GM12873 (cell line): ENCODE measurements around the gene PGAP3.

ENCODE experiments used
- CTCF ChIP-seq: IDR thresholded peaks from 2 replicates; pipeline ENCODE4 v1.5.1; 2012; ENCODE audit warnings: low read depth, mild to moderate bottlenecking, moderate library complexity, low read length, control low read depth; ENCODE audit not compliant: insufficient read depth; ENCODE audit errors: missing control alignments

PGAP3 gene

GRCh38 chr17:39629898-39630297 lies 58.0 kb downstream of the PGAP3 start:
- no peak for TF ChIP-seq CTCF

- no peak for TF ChIP-seq CTCF
These were observed 58.4 kb downstream of the PGAP3 start for GRCh38 chr17:39629494-39629880.

- no peak for TF ChIP-seq CTCF
These were observed 59.0 kb downstream of the PGAP3 start for GRCh38 chr17:39628655-39629493.

- no peak for TF ChIP-seq CTCF
These were observed 59.9 kb downstream of the PGAP3 start for GRCh38 chr17:39627712-39628516.

- TF ChIP-seq CTCF: no peak
These were observed 60.7 kb downstream of the PGAP3 start for GRCh38 chr17:39627047-39627711.

- no peak for TF ChIP-seq CTCF
These were observed 61.4 kb downstream of the PGAP3 start, which contains the start of gene PPP1R1B for GRCh38 chr17:39626171-39627046. Gene PPP1R1B, plus strand, starts transcription at chr17:39626952. Its CDS starts 441 bp downstream, at chr17:39627393.
